Measurements from ENCODE around the gene GDPGP1. TPM values are rescaled to one million over a fixed set of nuclear protein-coding genes. Genes with fewer than 3 reads are reported as not detected.

GDPGP1 gene
- total and polyA plus RNA-seq, 9 of the 15 experiments (the other 6 are each of a cell fraction or from before 2014, with no cell fraction given) = 0.78 to 6.1 (median 2.8) TPM

DNA sequence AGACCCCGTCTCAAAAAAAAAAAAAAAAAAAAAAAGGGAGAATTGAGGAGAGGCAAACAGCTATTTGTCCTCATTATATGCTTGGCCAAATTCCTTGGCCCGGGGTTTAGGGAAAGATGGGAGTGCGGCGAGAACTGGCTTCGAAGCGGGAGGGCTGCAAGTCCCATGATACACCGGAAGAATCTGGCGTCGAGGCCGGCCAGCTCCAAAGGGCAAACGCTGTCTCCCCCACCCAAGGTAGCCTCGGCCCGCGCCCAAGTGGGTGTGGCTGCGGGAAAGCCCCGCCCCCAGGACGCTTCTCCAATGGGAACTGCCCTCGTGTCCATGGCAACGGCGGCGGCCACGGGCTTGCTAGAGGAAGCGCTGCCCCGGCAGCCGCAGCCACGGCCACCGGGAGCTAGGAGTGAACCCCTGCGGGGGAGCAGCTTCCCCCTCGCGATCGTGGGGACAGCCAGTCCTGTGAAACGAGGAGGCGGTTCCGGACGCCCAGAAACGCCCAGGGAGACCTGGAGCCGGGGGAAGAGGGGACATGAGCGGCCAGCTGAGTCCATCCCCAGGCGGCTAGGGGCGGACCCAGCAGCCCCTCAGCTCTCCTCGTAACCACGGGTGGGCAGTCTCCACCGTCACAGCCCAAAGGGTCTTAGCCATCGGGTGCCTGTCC lies 15.3 kb downstream of the GDPGP1 start, which contains the start of gene TTLL13 (continued):
- TF ChIP-seq E2F6 (IDR thresholded peaks at IDR 0.05; ENCODE audit: borderline replicate concordance in 1 of 2, extremely low read depth in 1 of 2, insufficient read depth in 1 of 2, insufficient read length in 1 of 2, low read depth in 1 of 2, low read length in 1 of 2, poor library complexity in 1 of 2, severe bottlenecking in 1 of 2) (peak; percentile 75 to 77), POLR2B (IDR thresholded peaks at IDR 0.05; ENCODE audit: low read depth, partially characterized antibody) (no peak), CHD4 (IDR thresholded peaks at IDR 0.05; ENCODE audit: insufficient read depth, insufficient replicate concordance, low read depth, low read length, poor library complexity, severe bottlenecking) (no peak), POLR2G (IDR thresholded peaks at IDR 0.05; ENCODE audit: low read depth, low read length) (peak; percentile 84), YY1 (IDR thresholded peaks at IDR 0.05; ENCODE audit: borderline replicate concordance in 1 of 3, control insufficient read depth in 1 of 3, extremely low read depth in 1 of 3, insufficient read depth in 3 of 3, insufficient read length in 1 of 3, insufficient replicate concordance in 2 of 3, low read depth in 1 of 3, low read length in 2 of 3) (peak in 1 of 3 experiments; percentile 13), SIN3A (IDR thresholded peaks at IDR 0.05; ENCODE audit: borderline replicate concordance in 2 of 2, control insufficient read depth in 1 of 2, low read depth in 2 of 2, low read length in 2 of 2) (peak in 1 of 2 experiments; percentile 56; a peak in 1 of 4 replicates), ZNF408 (CRISPR knock-in tag; IDR thresholded peaks at IDR 0.05; ENCODE audit: low read depth) (no peak), COPS2 (conservative IDR thresholded peaks at IDR 0.05) (no peak), NFIX (CRISPR knock-in tag; IDR thresholded peaks at IDR 0.05; ENCODE audit: low read depth) (no peak)
- TF ChIP-seq, protein P1, sequence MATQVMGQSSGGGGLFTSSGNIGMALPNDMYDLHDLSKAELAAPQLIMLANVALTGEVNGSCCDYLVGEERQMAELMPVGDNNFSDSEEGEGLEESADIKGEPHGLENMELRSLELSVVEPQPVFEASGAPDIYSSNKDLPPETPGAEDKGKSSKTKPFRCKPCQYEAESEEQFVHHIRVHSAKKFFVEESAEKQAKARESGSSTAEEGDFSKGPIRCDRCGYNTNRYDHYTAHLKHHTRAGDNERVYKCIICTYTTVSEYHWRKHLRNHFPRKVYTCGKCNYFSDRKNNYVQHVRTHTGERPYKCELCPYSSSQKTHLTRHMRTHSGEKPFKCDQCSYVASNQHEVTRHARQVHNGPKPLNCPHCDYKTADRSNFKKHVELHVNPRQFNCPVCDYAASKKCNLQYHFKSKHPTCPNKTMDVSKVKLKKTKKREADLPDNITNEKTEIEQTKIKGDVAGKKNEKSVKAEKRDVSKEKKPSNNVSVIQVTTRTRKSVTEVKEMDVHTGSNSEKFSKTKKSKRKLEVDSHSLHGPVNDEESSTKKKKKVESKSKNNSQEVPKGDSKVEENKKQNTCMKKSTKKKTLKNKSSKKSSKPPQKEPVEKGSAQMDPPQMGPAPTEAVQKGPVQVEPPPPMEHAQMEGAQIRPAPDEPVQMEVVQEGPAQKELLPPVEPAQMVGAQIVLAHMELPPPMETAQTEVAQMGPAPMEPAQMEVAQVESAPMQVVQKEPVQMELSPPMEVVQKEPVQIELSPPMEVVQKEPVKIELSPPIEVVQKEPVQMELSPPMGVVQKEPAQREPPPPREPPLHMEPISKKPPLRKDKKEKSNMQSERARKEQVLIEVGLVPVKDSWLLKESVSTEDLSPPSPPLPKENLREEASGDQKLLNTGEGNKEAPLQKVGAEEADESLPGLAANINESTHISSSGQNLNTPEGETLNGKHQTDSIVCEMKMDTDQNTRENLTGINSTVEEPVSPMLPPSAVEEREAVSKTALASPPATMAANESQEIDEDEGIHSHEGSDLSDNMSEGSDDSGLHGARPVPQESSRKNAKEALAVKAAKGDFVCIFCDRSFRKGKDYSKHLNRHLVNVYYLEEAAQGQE (IDR thresholded peaks at IDR 0.05; ENCODE audit: borderline replicate concordance) = no peak
- TF ChIP-seq, protein P1 (CRISPR knock-in tag; IDR thresholded peaks at IDR 0.05; ENCODE audit: low read depth) = 0 out of 2 replicates have a peak, but pooled peaks have one; percentile 18

Measured in K562 (cell line).